Testis (tissue), 3 donors: ENCODE data around the gene TDP2. TPM values are rescaled to one million over a fixed set of nuclear protein-coding genes. Genes with fewer than 3 reads are reported as not detected.
"Not testable (repeated sequence)": the region's sequence is repeated elsewhere in the genome, so short reads cannot be mapped to it uniquely, and the experiment has no call there.

Experiments
- DNase-seq: peaks from one replicate; pipeline ENCODE4 v3.0.0-alpha.2; 2019
- H3K27ac ChIP-seq, 2 donors: fragments of 200-600 bp; sonication (generic); one replicate each; pipeline ENCODE4 v1.5.1; 2019
- H3K27me3 ChIP-seq: fragments of 200-600 bp; sonication (generic); one replicate; pipeline ENCODE4 v1.5.1; 2019
- H3K36me3 ChIP-seq: fragments of 200-600 bp; sonication (generic); one replicate; pipeline ENCODE4 v1.5.1; 2017; ENCODE audit warnings: low read depth; ENCODE audit errors: missing control alignments
- H3K4me1 ChIP-seq: fragments of 200-600 bp; sonication (generic); one replicate; pipeline ENCODE4 v1.5.1; 2019
- H3K4me3 ChIP-seq, 2 donors: fragments of 200-600 bp; sonication (generic); one replicate each; pipeline ENCODE4 v1.5.1; 2017 to 2019
- H3K9me3 ChIP-seq: fragments of 200-600 bp; sonication (generic); one replicate; pipeline ENCODE4 v1.5.1; 2017
- CTCF ChIP-seq, 3 experiments: fragments of 450-650 bp in 2 of 3; fragments of 200-600 bp in 1 of 3; sonication (generic) in 1 of 3; IDR thresholded peaks; one replicate each; pipeline ENCODE4 v1.5.1; 2016 to 2019; ENCODE audit warnings: antibody characterized with exemption in 3 of 3, mild to moderate bottlenecking in 2 of 3, moderate library complexity in 1 of 3
- POLR2A ChIP-seq: fragments of 450-650 bp; IDR thresholded peaks from one replicate; pipeline ENCODE4 v1.6.1; 2017; ENCODE audit warnings: antibody characterized with exemption, mild to moderate bottlenecking, moderate library complexity
- WGBS, 2 donors: methylation state at CpG; one replicate each; pipeline ENCODE4 v1.1.5; 2018; 5-methylcytosine and 5-hydroxymethylcytosine counted together
- intact Hi-C: fragments of 100-400 bp; cut with DNase I; formaldehyde crosslinking; loops from one replicate; pipeline ENCODE4 v1.15.1; 2023; ENCODE audit warnings: low total_unique reads
- polyA plus RNA-seq: library from polyadenylated mRNA; stranded (reverse); fragments of 350-450 nt; fragmentation: Illumina TruSeq; extraction: RNeasy Lipid Tissue Mini Kit (QIAGEN cat#74804); gene quantifications from one replicate; pipeline ENCODE4 v1.2.3, GENCODE V29; 2014; ENCODE audit warnings: low read depth, low replicate concordance; ENCODE audit not compliant: insufficient read depth
- total RNA-seq, 2 donors: library from RNA; depleted of rRNA; stranded (reverse); fragments of >200 nt; gene quantifications; one replicate each; pipeline ENCODE4 v1.2.3, GENCODE V29; 2016

TDP2 gene
- total and polyA plus RNA-seq, 3 donors from 2014 or later: 37.2 to 46.0 (median 37.4) TPM

GRCh38 chr6:24683297-24684296, 16.9 kb upstream of the TDP2 start:
- TF ChIP-seq CTCF (IDR thresholded peaks at IDR 0.05): no peak
- TF ChIP-seq POLR2A: no peak
- Histone ChIP-seq H3K4me3 (no peak overlapping the region), H3K36me3 (no peaks in the 10 kb centered on the region), H3K27me3 (no peaks in the 10 kb centered on the region), H3K4me1 (no peaks in the 10 kb centered on the region), H3K27ac (no peak overlapping the region), H3K9me3 (no peaks in the 10 kb centered on the region)
- 75 to 83% methylated on average over 12 of the region's 12 CpGs for WGBS, 2 donors
- DNase-seq: no peak
- intact Hi-C loops: no loop called here

GRCh38 chr6:24680582-24680981, 13.9 kb upstream of the TDP2 start:
- no peak for DNase-seq
- 95 to 96% methylated on average over 7 of the region's 7 CpGs for WGBS, 2 donors

GRCh38 chr6:24678792-24679352, 12.2 kb upstream of the TDP2 start:
- H3K27me3 ChIP-seq, H3K36me3 ChIP-seq, intact Hi-C loops, H3K27ac ChIP-seq, H3K9me3 ChIP-seq, H3K4me3 ChIP-seq, DNase-seq, H3K4me1 ChIP-seq: not testable (repeated sequence)
- 88 to 93% methylated on average over 9 to 11 of the region's 11 CpGs for WGBS, 2 donors

More at GRCh38 chr6:24680582-24680981, 13.9 kb upstream of the TDP2 start:
- TF ChIP-seq POLR2A (no peak), CTCF (IDR thresholded peaks at IDR 0.05) (no peak)
- intact Hi-C loops: no loop called here
- H3K27me3 ChIP-seq: no peaks in the 10 kb centered on the region
- no peaks in the 10 kb centered on the region for H3K9me3 ChIP-seq
- H3K36me3 ChIP-seq: no peaks in the 10 kb centered on the region
- H3K27ac ChIP-seq: no peak overlapping the region
- H3K4me1 ChIP-seq: no peaks in the 10 kb centered on the region
- no peak overlapping the region for H3K4me3 ChIP-seq

GRCh38 chr6:24673625-24674024, 6.9 kb upstream of the TDP2 start:
- H3K36me3 ChIP-seq: no peaks in the 10 kb centered on the region
- TF ChIP-seq POLR2A: no peak
- no peak for TF ChIP-seq CTCF (IDR thresholded peaks at IDR 0.05)
- WGBS, 2 donors: 84 to 85% methylated on average over 2 of the region's 2 CpGs
- intact Hi-C loops: no loop called here
- no peak overlapping the region for H3K4me3 ChIP-seq
- no peaks in the 10 kb centered on the region for H3K9me3 ChIP-seq
- DNase-seq: no peak
- no peaks in the 10 kb centered on the region for H3K4me1 ChIP-seq
- no peaks in the 10 kb centered on the region for H3K27me3 ChIP-seq
- no peak overlapping the region for H3K27ac ChIP-seq

GRCh38 chr6:24672620-24673182, 6.0 kb upstream of the TDP2 start:
- TF ChIP-seq CTCF (IDR thresholded peaks at IDR 0.05) (no peak), POLR2A (no peak)
- DNase-seq: no peak
- no peaks in the 10 kb centered on the region for H3K9me3 ChIP-seq
- H3K4me1 ChIP-seq: peaks cover 2% of the 10 kb centered on the region
- no peak overlapping the region for H3K27ac ChIP-seq
- no peaks in the 10 kb centered on the region for H3K27me3 ChIP-seq
- H3K4me3 ChIP-seq: no peak overlapping the region
- intact Hi-C loops: no loop called here
- H3K36me3 ChIP-seq: no peaks in the 10 kb centered on the region
- WGBS, 2 donors: 93 to 94% methylated on average over 6 of the region's 6 CpGs

GRCh38 chr6:24671077-24671476, 4.4 kb upstream of the TDP2 start:
- H3K36me3 ChIP-seq, intact Hi-C loops: not testable (repeated sequence)
- 89 to 93% methylated on average over 4 of the region's 4 CpGs for WGBS, 2 donors

GRCh38 chr6:24670492-24670891, 3.8 kb upstream of the TDP2 start:
- intact Hi-C loops, H3K4me3 ChIP-seq, DNase-seq, H3K27me3 ChIP-seq, H3K27ac ChIP-seq, H3K9me3 ChIP-seq, H3K36me3 ChIP-seq, H3K4me1 ChIP-seq: not testable (repeated sequence)

More at GRCh38 chr6:24671077-24671476, 4.4 kb upstream of the TDP2 start:
- not testable (repeated sequence) for H3K9me3 ChIP-seq, H3K4me1 ChIP-seq, H3K27me3 ChIP-seq, DNase-seq, H3K4me3 ChIP-seq, H3K27ac ChIP-seq
